ENCODE results near the gene ACTR1A. TPM values are rescaled to one million over a fixed set of nuclear protein-coding genes. Genes with fewer than 3 reads are reported as not detected.

Gene ACTR1A
- total RNA-seq, 1 donor from 2014 or later = 151 TPM

DNA sequence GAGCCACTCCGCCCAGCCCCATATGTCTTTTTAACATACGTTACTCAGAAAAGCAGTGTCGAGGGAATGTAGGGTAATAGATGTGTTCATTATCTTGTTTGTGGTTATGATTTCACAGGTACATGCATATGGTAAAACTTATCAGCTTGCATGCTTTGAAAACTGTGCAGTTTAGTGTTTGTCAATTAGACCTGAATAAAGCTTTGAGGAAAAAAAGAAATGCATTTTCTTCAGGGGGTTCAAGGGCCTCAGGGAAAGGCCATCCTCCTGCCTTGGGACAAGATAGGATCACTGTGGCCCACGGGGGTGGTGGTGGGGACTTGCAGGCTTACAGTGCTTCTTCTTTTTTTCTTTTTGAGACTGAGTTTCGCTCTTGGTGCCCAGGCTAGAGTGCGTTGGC, 35.2 kb downstream of the ACTR1A start:
- no peak overlapping the region for H3K4me3 ChIP-seq (ENCODE audit: low read depth, low read length)
- DNase-seq (ENCODE audit: low read depth) = no peak
- H3K27me3 ChIP-seq (ENCODE audit: control insufficient read depth, insufficient read depth, low read length) = no peaks in the 10 kb centered on the region
- no peaks in the 10 kb centered on the region for H3K36me3 ChIP-seq (ENCODE audit: control insufficient read depth, insufficient read depth, low read length)
- TF ChIP-seq, protein P1, sequence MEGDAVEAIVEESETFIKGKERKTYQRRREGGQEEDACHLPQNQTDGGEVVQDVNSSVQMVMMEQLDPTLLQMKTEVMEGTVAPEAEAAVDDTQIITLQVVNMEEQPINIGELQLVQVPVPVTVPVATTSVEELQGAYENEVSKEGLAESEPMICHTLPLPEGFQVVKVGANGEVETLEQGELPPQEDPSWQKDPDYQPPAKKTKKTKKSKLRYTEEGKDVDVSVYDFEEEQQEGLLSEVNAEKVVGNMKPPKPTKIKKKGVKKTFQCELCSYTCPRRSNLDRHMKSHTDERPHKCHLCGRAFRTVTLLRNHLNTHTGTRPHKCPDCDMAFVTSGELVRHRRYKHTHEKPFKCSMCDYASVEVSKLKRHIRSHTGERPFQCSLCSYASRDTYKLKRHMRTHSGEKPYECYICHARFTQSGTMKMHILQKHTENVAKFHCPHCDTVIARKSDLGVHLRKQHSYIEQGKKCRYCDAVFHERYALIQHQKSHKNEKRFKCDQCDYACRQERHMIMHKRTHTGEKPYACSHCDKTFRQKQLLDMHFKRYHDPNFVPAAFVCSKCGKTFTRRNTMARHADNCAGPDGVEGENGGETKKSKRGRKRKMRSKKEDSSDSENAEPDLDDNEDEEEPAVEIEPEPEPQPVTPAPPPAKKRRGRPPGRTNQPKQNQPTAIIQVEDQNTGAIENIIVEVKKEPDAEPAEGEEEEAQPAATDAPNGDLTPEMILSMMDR (IDR thresholded peaks at IDR 0.05; ENCODE audit: insufficient read depth, low read length, poor library complexity, severe bottlenecking) = no peak

DNA sequence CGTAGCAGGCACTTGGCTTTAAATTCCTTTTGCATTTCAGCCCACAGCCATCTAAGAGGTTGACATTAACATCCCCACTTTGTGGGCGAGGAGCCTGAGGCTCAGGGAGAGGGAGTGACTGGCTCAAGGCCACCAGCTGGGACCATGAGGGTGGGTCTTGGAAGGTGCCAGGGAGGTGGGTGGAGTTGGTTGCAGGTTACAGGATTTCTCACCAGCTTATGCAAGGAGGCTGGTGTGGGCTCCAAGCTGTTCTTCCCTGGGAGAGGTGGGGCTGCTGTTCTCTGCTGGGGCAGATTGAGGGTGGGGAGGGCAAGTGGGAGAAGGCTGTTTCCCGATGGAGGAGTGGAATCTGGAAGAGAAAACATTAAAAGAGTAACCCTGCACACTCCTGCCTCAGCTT, 37.0 kb downstream of the ACTR1A start:
- H3K27me3 ChIP-seq (ENCODE audit: control insufficient read depth, insufficient read depth, low read length) = no peaks in the 10 kb centered on the region
- TF ChIP-seq, protein P1 (IDR thresholded peaks at IDR 0.05; ENCODE audit: insufficient read depth, low read length, poor library complexity, severe bottlenecking) = no peak
- DNase-seq (ENCODE audit: low read depth) = no peak
- no peak overlapping the region for H3K4me3 ChIP-seq (ENCODE audit: low read depth, low read length)
- no peaks in the 10 kb centered on the region for H3K36me3 ChIP-seq (ENCODE audit: control insufficient read depth, insufficient read depth, low read length)

DNA sequence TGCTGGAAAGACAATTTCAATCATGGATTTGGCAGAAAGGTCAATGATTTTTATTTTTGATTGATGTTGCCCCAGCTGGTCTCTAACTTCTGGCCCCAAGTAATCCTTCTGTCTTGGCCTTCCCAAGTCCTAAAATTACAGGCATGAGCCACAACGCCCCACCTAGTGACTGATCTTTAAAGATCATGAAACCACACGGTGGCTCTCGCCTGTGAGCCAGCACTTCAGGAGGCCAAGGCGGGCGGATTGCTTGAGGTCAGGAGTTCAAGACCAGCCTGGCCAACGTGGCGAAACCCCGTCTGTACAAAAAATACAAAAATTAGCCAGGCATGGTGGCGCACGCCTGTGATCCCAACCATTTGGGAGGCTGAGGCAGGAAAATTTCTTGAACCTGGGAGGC, 38.5 kb downstream of the ACTR1A start:
- Histone ChIP-seq H3K27me3 (ENCODE audit: control insufficient read depth, insufficient read depth, low read length) (no peaks in the 10 kb centered on the region), H3K4me3 (ENCODE audit: low read depth, low read length) (no peak overlapping the region), H3K36me3 (ENCODE audit: control insufficient read depth, insufficient read depth, low read length) (no peaks in the 10 kb centered on the region)
- no peak for DNase-seq (ENCODE audit: low read depth)
- TF ChIP-seq, protein P1 (IDR thresholded peaks at IDR 0.05; ENCODE audit: insufficient read depth, low read length, poor library complexity, severe bottlenecking) = no peak

DNA sequence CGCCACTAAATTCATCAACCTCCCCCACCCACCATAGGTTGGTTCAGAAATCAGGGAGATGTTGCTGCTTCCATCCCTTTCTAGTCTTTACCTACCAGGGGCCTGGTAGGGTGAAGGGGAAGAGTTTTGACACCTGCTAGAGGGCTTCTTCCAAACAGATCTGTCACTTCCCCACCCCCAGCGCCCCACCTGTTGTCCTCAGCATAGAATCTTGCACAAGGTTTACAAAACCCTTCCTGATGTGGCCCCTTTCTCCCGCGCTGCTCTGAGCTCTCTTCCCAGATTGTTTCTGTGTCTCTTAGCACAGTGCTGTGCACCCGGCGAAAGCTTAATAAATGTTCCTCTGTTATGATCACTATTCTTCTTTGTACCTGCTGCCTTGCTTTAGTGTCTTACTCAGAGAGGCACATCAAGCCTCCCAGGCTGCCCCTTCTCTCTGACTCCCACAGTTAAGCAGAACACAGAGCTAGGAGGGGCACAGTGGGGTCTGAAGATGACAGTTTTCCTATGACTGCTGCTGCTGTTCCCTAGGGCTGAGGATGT, 39.9 kb downstream of the ACTR1A start:
- no peaks in the 10 kb centered on the region for H3K36me3 ChIP-seq (ENCODE audit: control insufficient read depth, insufficient read depth, low read length)
- no peak for DNase-seq (ENCODE audit: low read depth)
- TF ChIP-seq, protein P1 (IDR thresholded peaks at IDR 0.05; ENCODE audit: insufficient read depth, low read length, poor library complexity, severe bottlenecking) = no peak
- no peaks in the 10 kb centered on the region for H3K27me3 ChIP-seq (ENCODE audit: control insufficient read depth, insufficient read depth, low read length)
- no peak overlapping the region for H3K4me3 ChIP-seq (ENCODE audit: low read depth, low read length)

DNA sequence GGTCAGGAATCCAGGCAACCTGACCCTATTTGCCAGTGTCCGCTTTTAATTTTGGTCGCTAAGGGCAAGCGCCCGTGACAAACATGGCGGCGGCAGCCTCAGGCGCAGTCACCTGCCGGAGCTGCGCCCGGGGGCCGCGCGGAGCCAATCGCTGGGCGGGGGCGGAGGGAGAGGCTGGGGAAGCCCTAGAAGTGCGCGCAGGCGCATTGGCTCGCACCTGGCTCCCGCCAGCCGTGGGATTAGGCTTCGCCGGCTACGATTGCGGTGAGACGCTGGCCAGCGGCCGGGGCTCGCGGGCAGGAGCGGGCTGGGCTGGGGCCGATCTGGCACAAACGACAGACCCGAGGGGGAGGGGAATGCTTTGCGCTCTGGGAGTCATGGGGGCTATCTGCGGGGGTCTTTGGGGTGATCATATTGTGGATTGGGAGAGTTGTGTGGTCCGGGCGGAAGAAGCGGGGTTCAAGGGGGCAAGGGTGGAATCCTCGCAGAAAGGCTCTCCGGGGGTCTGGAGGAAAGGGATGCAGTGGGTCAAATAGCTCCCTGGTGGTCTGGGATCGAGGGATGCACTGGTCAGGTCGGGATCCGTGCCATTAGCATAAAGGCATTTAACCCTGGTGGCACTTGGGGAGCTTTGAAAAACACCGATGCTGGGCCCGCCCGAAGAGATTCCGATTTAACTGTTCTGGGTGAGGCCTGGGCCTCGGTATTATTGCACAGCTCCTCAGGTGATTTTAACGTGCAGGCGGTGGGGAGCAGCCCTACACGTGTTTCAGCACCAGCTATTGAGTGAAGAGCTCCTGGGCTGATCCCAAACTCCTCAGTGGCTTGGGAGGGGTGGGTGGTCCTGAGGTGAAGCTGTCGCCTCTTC, 41.1 kb downstream of the ACTR1A start:
- Histone ChIP-seq H3K36me3 (ENCODE audit: control insufficient read depth, insufficient read depth, low read length) (no peaks in the 10 kb centered on the region), H3K27me3 (ENCODE audit: control insufficient read depth, insufficient read depth, low read length) (no peaks in the 10 kb centered on the region), H3K4me3 (ENCODE audit: low read depth, low read length) (peak overlapping the region; percentile 35)
- DNase-seq (ENCODE audit: low read depth) = no peak
- TF ChIP-seq, protein P1 (IDR thresholded peaks at IDR 0.05; ENCODE audit: insufficient read depth, low read length, poor library complexity, severe bottlenecking) = no peak

Data from kidney epithelial cell (primary cell).